Measurements from ENCODE around the gene ANKFY1.

GRCh38 chr17:4185656-4186055, 78.1 kb downstream of the ANKFY1 start:
- TF ChIP-seq YY1 (IDR thresholded peaks at IDR 0.05; ENCODE audit: insufficient read depth, insufficient read length) (no peak), ZNF274 (IDR thresholded peaks at IDR 0.05; ENCODE audit: low read depth, low read length) (no peak), SUZ12 (IDR thresholded peaks at IDR 0.05; ENCODE audit: extremely low read depth, insufficient read depth, insufficient read length) (no peak)
